Uterus (tissue), 2 donors: ENCODE measurements around the gene TEC.

Experiments
- CTCF ChIP-seq, 4 experiments: fragments of 200-600 bp in 2 of 4; fragments of 450-650 bp in 2 of 4; sonication (generic) in 2 of 4; IDR thresholded peaks; one replicate each; pipeline ENCODE4 v1.5.1; 2016 to 2019; ENCODE audit warnings: antibody characterized with exemption in 4 of 4, mild to moderate bottlenecking in 2 of 4, moderate library complexity in 1 of 4
- POLR2A ChIP-seq, 2 donors: fragments of 450-650 bp; IDR thresholded peaks; one replicate each; pipeline ENCODE4 v1.6.1; 2016; ENCODE audit warnings: antibody characterized with exemption in 2 of 2, mild to moderate bottlenecking in 1 of 2, moderate library complexity in 1 of 2

- TF ChIP-seq CTCF (IDR thresholded peaks at IDR 0.05) = no peak
- no peak for TF ChIP-seq POLR2A (IDR thresholded peaks at IDR 0.05)
Observed at GRCh38 chr4:48194971-48195370, 74.7 kb downstream of the TEC start.
